Spleen (tissue), 7 donors: Measurements from ENCODE around the gene WNT11.

ENCODE experiments used
- CTCF ChIP-seq, 11 experiments: fragments of 200-600 bp in 7 of 11; fragments of 450-650 bp in 4 of 11; sonication (generic) in 4 of 11; IDR thresholded peaks in 8 of 11; conservative IDR thresholded peaks in 3 of 11; 1 replicate in 7 of 11; 2 replicates in 4 of 11; pipeline versions ENCODE4 v1.4.0 to v1.8.0; 2016 to 2021; ENCODE audit warnings: antibody characterized with exemption in 11 of 11, inconsistent platforms in 4 of 11, mild to moderate bottlenecking in 1 of 11
- POLR2A ChIP-seq, 3 donors: fragments of 450-650 bp; IDR thresholded peaks; one replicate each; pipeline ENCODE4 v1.5.1; 2017; ENCODE audit warnings: antibody characterized with exemption in 3 of 3, mild to moderate bottlenecking in 1 of 3
- donor health status: DM: no; HTN: no; CAD: no; lungs with moderate emphysema.
- donor health status: DM: no; HTN: no; CAD: no.
- donor health status: DM: no; HTN: no; CAD: no.

GRCh38 chr11:76225122-76225611 is 18.9 kb upstream of the WNT11 start:
- no peak for TF ChIP-seq CTCF (IDR thresholded peaks at IDR 0.05 in 8 of 11, conservative IDR thresholded peaks at IDR 0.05 in 3 of 11)
- no peak for TF ChIP-seq POLR2A (IDR thresholded peaks at IDR 0.05)
